Body of pancreas (tissue), 4 donors: ENCODE data around the gene S100P.

Experiments used
- POLR2A ChIP-seq, 3 donors: fragments of 450-650 bp; IDR thresholded peaks; one replicate each; pipeline ENCODE4 v1.6.1; 2016; ENCODE audit warnings: antibody characterized with exemption in 3 of 3, mild to moderate bottlenecking in 2 of 3
- TF ChIP-seq, protein P1 (sequence below), 7 experiments: fragments of 450-650 bp in 4 of 7; fragments of 200-600 bp in 3 of 7; sonication (generic) in 3 of 7; IDR thresholded peaks; one replicate each; pipeline ENCODE4 v1.5.1; 2016 to 2019; ENCODE audit warnings: antibody characterized with exemption in 7 of 7

DNA sequence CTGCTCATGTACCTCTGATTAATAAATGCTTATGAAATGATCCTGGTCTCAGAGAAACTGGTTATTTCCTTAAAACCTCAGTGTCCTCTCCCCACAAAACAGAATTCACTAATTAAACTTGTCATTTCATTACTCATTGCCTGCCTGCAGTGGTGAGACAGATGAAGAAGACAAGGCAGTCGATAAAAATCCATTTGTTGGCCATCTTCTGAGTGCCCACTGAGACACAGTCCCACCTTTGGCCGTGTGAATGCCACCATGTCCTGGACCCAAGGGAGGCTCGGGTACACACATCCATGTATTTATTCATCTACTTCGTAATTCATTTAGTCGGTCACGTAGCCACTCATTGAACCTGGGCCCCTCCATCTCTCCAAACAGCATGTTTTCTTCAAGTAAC is 3.5 kb downstream of the S100P start:
- TF ChIP-seq, protein P1, sequence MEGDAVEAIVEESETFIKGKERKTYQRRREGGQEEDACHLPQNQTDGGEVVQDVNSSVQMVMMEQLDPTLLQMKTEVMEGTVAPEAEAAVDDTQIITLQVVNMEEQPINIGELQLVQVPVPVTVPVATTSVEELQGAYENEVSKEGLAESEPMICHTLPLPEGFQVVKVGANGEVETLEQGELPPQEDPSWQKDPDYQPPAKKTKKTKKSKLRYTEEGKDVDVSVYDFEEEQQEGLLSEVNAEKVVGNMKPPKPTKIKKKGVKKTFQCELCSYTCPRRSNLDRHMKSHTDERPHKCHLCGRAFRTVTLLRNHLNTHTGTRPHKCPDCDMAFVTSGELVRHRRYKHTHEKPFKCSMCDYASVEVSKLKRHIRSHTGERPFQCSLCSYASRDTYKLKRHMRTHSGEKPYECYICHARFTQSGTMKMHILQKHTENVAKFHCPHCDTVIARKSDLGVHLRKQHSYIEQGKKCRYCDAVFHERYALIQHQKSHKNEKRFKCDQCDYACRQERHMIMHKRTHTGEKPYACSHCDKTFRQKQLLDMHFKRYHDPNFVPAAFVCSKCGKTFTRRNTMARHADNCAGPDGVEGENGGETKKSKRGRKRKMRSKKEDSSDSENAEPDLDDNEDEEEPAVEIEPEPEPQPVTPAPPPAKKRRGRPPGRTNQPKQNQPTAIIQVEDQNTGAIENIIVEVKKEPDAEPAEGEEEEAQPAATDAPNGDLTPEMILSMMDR (IDR thresholded peaks at IDR 0.05) = no peak
- TF ChIP-seq POLR2A (IDR thresholded peaks at IDR 0.05) = no peak
